ENCODE measurements around the gene CCN5. TPM values are rescaled to one million over a fixed set of nuclear protein-coding genes. Genes with fewer than 3 reads are reported as not detected.

The CCN5 gene
- total RNA-seq, 1 donor = 520 TPM

DNA sequence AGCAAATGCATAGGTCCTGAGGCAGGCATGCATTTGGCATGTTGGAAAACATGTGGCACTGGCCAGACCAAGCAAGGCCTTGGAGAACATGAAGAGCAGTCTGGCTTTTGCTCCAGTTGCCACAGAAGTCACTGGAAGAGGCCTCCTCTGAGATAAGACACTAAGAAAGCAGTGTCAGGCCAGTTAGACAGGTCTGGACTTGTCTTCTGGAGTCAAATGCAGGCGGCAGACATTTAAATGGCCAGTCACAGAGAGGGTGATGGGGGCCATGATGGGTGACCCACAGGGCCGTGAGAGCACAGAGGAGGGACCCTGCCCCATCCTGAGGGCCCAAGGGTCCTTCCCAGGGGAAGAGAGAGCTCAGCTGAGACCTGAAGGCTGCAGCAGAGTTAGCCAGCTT lies 36.9 kb upstream of the CCN5 start:
- no peak overlapping the region for H3K27ac ChIP-seq (ENCODE audit: low read depth, low read length)

DNA sequence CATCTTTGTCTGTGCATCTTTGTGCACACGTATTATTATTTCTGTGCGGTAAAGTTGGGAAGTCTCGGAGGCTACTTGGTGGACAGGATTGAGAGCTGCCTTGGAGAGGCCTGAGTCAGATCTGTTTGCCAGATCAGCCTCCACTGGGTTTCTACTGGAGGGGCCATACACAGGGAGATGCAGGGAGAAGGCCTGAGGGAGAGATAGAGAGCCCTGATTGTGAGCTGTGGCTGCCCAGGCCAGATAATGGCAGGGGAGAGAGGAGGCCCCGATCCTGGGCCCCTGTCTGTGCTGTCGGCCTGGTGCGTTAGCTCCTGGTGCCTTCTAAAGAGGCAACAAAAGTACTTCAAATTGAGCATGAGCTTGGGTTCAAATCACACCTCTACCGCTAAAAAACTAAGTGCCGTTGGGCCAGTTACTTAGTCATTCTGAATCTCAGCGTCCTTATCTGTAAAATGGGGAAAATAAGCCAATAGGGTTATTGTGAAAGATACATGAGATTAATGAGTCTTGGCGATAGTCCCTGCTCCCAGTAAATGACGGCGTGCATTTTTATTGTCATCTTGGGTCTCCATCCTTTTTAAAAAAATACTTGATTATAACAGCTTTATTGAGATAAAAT lies 36.1 kb upstream of the CCN5 start:
- H4K20me1 ChIP-seq (ENCODE audit: insufficient read depth, low read length) = no peaks in the 10 kb centered on the region
- H3K4me2 ChIP-seq (ENCODE audit: insufficient read depth, low read length) = no peak overlapping the region
- H3K9me3 ChIP-seq (ENCODE audit: low read depth, low read length) = no peaks in the 10 kb centered on the region
- DNase-seq (ENCODE audit: insufficient read length, low spot score, missing footprints) = no peak
- H3K4me1 ChIP-seq (ENCODE audit: insufficient read depth, low read length) = no peaks in the 10 kb centered on the region
- no peaks in the 10 kb centered on the region for H3K27me3 ChIP-seq (ENCODE audit: insufficient read depth, low read length)
- H2AFZ ChIP-seq (ENCODE audit: low read length) = peak overlapping the region; percentile 92
- no peaks in the 10 kb centered on the region for H3K36me3 ChIP-seq (ENCODE audit: insufficient read depth, low read length)
- H3K79me2 ChIP-seq (ENCODE audit: insufficient read depth, low read length) = no peaks in the 10 kb centered on the region
- no peak overlapping the region for H3K27ac ChIP-seq (ENCODE audit: low read depth, low read length)
- no peak overlapping the region for H3K4me3 ChIP-seq (ENCODE audit: insufficient read depth, low read length)
- TF ChIP-seq, protein P1, sequence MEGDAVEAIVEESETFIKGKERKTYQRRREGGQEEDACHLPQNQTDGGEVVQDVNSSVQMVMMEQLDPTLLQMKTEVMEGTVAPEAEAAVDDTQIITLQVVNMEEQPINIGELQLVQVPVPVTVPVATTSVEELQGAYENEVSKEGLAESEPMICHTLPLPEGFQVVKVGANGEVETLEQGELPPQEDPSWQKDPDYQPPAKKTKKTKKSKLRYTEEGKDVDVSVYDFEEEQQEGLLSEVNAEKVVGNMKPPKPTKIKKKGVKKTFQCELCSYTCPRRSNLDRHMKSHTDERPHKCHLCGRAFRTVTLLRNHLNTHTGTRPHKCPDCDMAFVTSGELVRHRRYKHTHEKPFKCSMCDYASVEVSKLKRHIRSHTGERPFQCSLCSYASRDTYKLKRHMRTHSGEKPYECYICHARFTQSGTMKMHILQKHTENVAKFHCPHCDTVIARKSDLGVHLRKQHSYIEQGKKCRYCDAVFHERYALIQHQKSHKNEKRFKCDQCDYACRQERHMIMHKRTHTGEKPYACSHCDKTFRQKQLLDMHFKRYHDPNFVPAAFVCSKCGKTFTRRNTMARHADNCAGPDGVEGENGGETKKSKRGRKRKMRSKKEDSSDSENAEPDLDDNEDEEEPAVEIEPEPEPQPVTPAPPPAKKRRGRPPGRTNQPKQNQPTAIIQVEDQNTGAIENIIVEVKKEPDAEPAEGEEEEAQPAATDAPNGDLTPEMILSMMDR (IDR thresholded peaks at IDR 0.05; ENCODE audit: extremely low read depth, low read depth, low read length) = no peak

More for the DNA sequence above, 36.9 kb upstream of the CCN5 start:
- H2AFZ ChIP-seq (ENCODE audit: low read length) = peak overlapping the region; percentile 92
- no peaks in the 10 kb centered on the region for H4K20me1 ChIP-seq (ENCODE audit: insufficient read depth, low read length)
- no peaks in the 10 kb centered on the region for H3K4me1 ChIP-seq (ENCODE audit: insufficient read depth, low read length)
- no peaks in the 10 kb centered on the region for H3K27me3 ChIP-seq (ENCODE audit: insufficient read depth, low read length)
- H3K4me2 ChIP-seq (ENCODE audit: insufficient read depth, low read length) = no peak overlapping the region
- H3K4me3 ChIP-seq (ENCODE audit: insufficient read depth, low read length) = no peak overlapping the region
- no peaks in the 10 kb centered on the region for H3K36me3 ChIP-seq (ENCODE audit: insufficient read depth, low read length)
- H3K9me3 ChIP-seq (ENCODE audit: low read depth, low read length) = no peaks in the 10 kb centered on the region
- no peak for DNase-seq (ENCODE audit: insufficient read length, low spot score, missing footprints)
- no peaks in the 10 kb centered on the region for H3K79me2 ChIP-seq (ENCODE audit: insufficient read depth, low read length)
- TF ChIP-seq, protein P1 (IDR thresholded peaks at IDR 0.05; ENCODE audit: extremely low read depth, low read depth, low read length) = no peak

GRCh38 chr20:44681796-44682566 lies 33.2 kb upstream of the CCN5 start:
- no peak for DNase-seq (ENCODE audit: insufficient read length, low spot score, missing footprints)
- H2AFZ ChIP-seq (ENCODE audit: low read length) = no peak overlapping the region
- H3K4me1 ChIP-seq (ENCODE audit: insufficient read depth, low read length) = no peaks in the 10 kb centered on the region
- H3K36me3 ChIP-seq (ENCODE audit: insufficient read depth, low read length) = no peaks in the 10 kb centered on the region
- H3K4me2 ChIP-seq (ENCODE audit: insufficient read depth, low read length) = no peak overlapping the region
- TF ChIP-seq, protein P1 (IDR thresholded peaks at IDR 0.05; ENCODE audit: extremely low read depth, low read depth, low read length) = no peak
- no peaks in the 10 kb centered on the region for H3K79me2 ChIP-seq (ENCODE audit: insufficient read depth, low read length)
- no peak overlapping the region for H3K27ac ChIP-seq (ENCODE audit: low read depth, low read length)
- H3K27me3 ChIP-seq (ENCODE audit: insufficient read depth, low read length) = no peaks in the 10 kb centered on the region
- H3K9me3 ChIP-seq (ENCODE audit: low read depth, low read length) = no peaks in the 10 kb centered on the region
- no peak overlapping the region for H3K4me3 ChIP-seq (ENCODE audit: insufficient read depth, low read length)
- no peaks in the 10 kb centered on the region for H4K20me1 ChIP-seq (ENCODE audit: insufficient read depth, low read length)
